ENCODE data around the gene SRL. TPM values are rescaled to one million over a fixed set of nuclear protein-coding genes. Genes with fewer than 3 reads are reported as not detected.

The SRL gene
- total RNA-seq, result 100 to 1,000 TPM; 184 to 519 (median 364) TPM

GRCh38 chr16:4241928-4242283, at the start of gene SRL:
Gene SRL (minus strand): TSS chr16:4242080. CDS start chr16:4242067, 13 bp downstream.
- peak; percentile 83 to 92 for TF ChIP-seq POLR2A (IDR thresholded peaks at IDR 0.05)
- TF ChIP-seq, protein P1, sequence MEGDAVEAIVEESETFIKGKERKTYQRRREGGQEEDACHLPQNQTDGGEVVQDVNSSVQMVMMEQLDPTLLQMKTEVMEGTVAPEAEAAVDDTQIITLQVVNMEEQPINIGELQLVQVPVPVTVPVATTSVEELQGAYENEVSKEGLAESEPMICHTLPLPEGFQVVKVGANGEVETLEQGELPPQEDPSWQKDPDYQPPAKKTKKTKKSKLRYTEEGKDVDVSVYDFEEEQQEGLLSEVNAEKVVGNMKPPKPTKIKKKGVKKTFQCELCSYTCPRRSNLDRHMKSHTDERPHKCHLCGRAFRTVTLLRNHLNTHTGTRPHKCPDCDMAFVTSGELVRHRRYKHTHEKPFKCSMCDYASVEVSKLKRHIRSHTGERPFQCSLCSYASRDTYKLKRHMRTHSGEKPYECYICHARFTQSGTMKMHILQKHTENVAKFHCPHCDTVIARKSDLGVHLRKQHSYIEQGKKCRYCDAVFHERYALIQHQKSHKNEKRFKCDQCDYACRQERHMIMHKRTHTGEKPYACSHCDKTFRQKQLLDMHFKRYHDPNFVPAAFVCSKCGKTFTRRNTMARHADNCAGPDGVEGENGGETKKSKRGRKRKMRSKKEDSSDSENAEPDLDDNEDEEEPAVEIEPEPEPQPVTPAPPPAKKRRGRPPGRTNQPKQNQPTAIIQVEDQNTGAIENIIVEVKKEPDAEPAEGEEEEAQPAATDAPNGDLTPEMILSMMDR (IDR thresholded peaks at IDR 0.05 in 4 of 5, conservative IDR thresholded peaks at IDR 0.05 in 1 of 5), result no peak
- peak within 1 kb of the TSS; percentile 89 to 99 (median 98) for H3K27ac ChIP-seq
- peaks cover 23 to 38% of the 10 kb centered on the region in 2 donors for H3K4me1 ChIP-seq
- DNase-seq (peak; percentile 62 to 87), ATAC-seq (peak; percentile 17 to 35)
- intact Hi-C loops (cut with DNase I; ENCODE audit: low total_unique reads) (loop anchor here (5.0 kb wide), 1 partner anchor 35 kb away; no protein-coding TSS in a partner anchor), in situ Hi-C loops (cut with MboI; ENCODE audit: low sequenced_read_pairs in 4 of 4) (no loop called here)
- H3K9me3 ChIP-seq, result no peaks in the 10 kb centered on the region
- H3K4me3 ChIP-seq, result peak within 1 kb of the TSS; percentile 59 to 68 (median 60)
- no peaks in the 10 kb centered on the region for H3K36me3 ChIP-seq
- H3K27me3 ChIP-seq, result no peaks in the 10 kb centered on the region

DNA sequence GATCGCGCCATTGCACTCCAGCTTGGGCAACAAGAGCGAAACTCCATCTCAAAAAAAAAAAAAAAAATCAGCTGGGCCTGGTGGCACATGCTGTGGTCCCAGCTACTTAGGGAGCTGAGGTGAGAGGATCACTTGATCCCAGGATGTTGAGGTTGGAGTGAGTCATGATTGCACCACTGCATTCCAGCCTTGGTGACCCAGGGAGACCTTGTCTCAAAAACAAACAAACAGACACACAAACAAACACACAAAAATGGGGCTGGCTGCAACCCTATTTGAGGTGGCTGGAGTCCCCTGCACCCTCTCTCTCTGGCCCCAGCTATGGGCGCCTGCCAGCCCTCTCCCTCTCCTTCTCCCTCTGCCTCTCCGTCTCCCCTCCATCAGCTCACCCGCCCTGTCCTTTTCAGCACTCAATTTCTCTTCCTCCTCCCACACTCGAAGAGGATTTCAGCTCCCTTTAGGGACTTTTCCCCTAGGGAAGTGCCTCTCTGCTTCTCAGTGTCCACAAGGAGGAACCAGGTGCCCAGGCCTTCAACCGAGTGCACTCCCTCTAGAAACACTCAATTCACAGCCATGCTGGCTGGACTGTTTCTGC, 48.5 kb upstream of the SRL start:
- DNase-seq (peak; percentile 47 to 79), ATAC-seq (peak; percentile 72 to 83)
- Histone ChIP-seq H3K9me3 (no peaks in the 10 kb centered on the region), H3K4me3 (no peak overlapping the region), H3K4me1 (peaks cover 41 to 56% of the 10 kb centered on the region in 2 donors), H3K27me3 (no peaks in the 10 kb centered on the region), H3K27ac (peak overlapping the region; percentile 61 to 80 (median 72)), H3K36me3 (no peaks in the 10 kb centered on the region)
- TF ChIP-seq, protein P1 (IDR thresholded peaks at IDR 0.05 in 4 of 5, conservative IDR thresholded peaks at IDR 0.05 in 1 of 5), result no peak
- TF ChIP-seq POLR2A (IDR thresholded peaks at IDR 0.05), result no peak
- in situ Hi-C loops (cut with MboI; ENCODE audit: low sequenced_read_pairs in 4 of 4), result loop anchor here in 1 of 4 donors (5.0 kb wide), 2 partner anchors 42 to 107 kb away; no protein-coding TSS in a partner anchor
- intact Hi-C loops (cut with DNase I; ENCODE audit: low total_unique reads), result no loop called here

DNA sequence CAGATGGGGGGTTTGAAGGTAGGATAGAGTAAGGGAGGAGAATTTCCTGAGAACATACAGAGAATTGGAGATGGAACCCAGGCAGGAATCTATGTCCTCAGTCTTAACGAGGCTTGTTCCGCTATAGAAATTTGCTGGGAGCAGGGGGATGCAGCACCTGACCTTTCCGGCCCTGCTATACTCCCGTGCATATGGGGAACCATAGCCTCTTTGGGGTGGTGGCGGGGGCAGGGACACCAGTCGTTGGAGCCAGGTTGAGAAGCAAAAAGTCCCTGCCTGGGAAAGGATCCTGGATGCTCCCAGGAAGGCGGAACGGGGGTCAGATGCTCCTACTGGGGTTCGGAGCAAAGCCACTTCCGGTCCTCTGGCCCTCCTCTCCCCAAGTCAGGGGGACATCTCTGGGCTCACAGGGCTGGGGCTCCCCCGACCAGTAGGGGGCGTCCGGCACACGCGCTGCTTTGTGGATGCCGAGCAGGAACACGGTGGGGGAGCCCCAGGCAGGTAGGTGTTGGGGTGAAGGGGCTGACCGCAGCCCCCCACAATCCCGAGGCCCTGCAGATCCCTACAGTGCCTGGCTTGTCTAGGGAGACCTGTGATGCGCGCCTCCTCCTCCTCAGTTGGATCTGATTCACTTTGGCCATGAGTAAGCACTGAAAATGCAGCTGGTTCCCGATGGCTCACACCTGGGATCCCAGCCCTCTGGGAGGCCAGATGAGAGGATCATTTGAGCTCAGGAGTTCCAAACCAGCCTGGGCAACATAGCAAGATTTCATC, 46.5 kb upstream of the SRL start:
- in situ Hi-C loops (cut with MboI; ENCODE audit: low sequenced_read_pairs in 4 of 4), result loop anchor here in 3 of 4 donors (5.0 to 10.0 kb wide), 2 partner anchors 44 to 126 kb away; partner anchors contain the start of gene CORO7 (in 1 of the 3)
- Histone ChIP-seq H3K36me3 (no peaks in the 10 kb centered on the region), H3K27me3 (no peaks in the 10 kb centered on the region), H3K27ac (peak overlapping the region in 1 of 4 donors; percentile 30), H3K9me3 (no peaks in the 10 kb centered on the region), H3K4me1 (peaks cover 28 to 41% of the 10 kb centered on the region in 2 donors), H3K4me3 (peak overlapping the region in 1 of 4 donors; percentile 21)
- DNase-seq, result peak; percentile 47 to 61
- peak; percentile 56 to 61 for ATAC-seq
- intact Hi-C loops (cut with DNase I; ENCODE audit: low total_unique reads), result loop anchor here (1.0 kb wide), 2 partner anchors 42 to 114 kb away; no protein-coding TSS in a partner anchor
- TF ChIP-seq POLR2A (IDR thresholded peaks at IDR 0.05), result no peak
- TF ChIP-seq, protein P1 (IDR thresholded peaks at IDR 0.05 in 4 of 5, conservative IDR thresholded peaks at IDR 0.05 in 1 of 5), result peak; percentile 89 to 99 (median 96)

DNA sequence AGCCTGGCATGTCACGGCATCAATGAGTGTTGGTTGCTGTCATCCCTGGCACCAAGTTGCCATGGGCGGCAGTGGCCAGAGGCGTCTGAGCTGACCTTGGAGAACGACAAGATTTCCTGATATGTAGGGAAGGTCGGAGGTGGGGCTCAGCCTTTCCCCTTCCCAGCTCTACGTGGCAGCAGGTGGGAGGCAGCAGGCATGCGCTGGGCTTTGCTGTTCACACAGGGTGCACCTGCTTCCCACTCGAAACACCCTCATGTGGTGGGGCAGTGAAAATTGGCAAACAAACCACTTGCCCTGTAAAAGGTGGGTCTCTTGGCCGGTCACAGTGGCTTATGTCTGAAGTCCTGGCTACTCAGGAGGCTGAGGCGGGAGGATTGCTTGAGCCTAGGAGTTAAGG, 43.3 kb upstream of the SRL start:
- Histone ChIP-seq H3K4me3 (no peak overlapping the region), H3K9me3 (no peaks in the 10 kb centered on the region), H3K27ac (no peak overlapping the region), H3K4me1 (peaks cover 10 to 16% of the 10 kb centered on the region in 2 donors), H3K27me3 (peaks cover 0 to 5% (median 0%) of the 10 kb centered on the region in 3 donors), H3K36me3 (no peaks in the 10 kb centered on the region)
- intact Hi-C loops (cut with DNase I; ENCODE audit: low total_unique reads) (no loop called here), in situ Hi-C loops (cut with MboI; ENCODE audit: low sequenced_read_pairs in 4 of 4) (loop anchor here in 3 of 4 donors (5.0 to 10.0 kb wide), 2 partner anchors 47 to 130 kb away; partner anchors contain the start of gene CORO7 (in 1 of the 3))
- DNase-seq (no peak), ATAC-seq (no peak)
- no peak for TF ChIP-seq POLR2A (IDR thresholded peaks at IDR 0.05)
- TF ChIP-seq, protein P1 (IDR thresholded peaks at IDR 0.05 in 4 of 5, conservative IDR thresholded peaks at IDR 0.05 in 1 of 5), result no peak
